ENCODE data around the gene MAGI2. TPM values are rescaled to one million over a fixed set of nuclear protein-coding genes. Genes with fewer than 3 reads are reported as not detected.

The MAGI2 gene
- total and polyA plus RNA-seq, 2 experiments from 2014 or later: 10.4 to 26.4 TPM

GRCh38 chr7:79455173-79455790 is 1.8 kb upstream of the MAGI2 start:
- Mint-ChIP-seq H3K36me3 (ENCODE audit: low read depth) (no peaks in the 10 kb centered on the region), H3K4me1 (peaks cover 7% of the 10 kb centered on the region), H3K9me3 (no peaks in the 10 kb centered on the region; the same call in 2 of the 3 replicates), H3K27me3 (ENCODE audit: insufficient read depth, low read depth, poor library complexity) (peaks cover 60% of the 10 kb centered on the region), H3K4me3 (no peak overlapping the region; the same call in 2 of the 3 replicates), H3K27ac (no peak overlapping the region)
- Histone ChIP-seq H3K27me3 (ENCODE audit: insufficient read depth) (peaks cover 80% of the 10 kb centered on the region), H3K4me3 (peak overlapping the region; percentile 79; the same call in 1 of the 2 replicates), H3K9me2 (ENCODE audit: insufficient read depth) (no peaks in the 10 kb centered on the region), H3F3A (replicated peaks; ENCODE audit: low read depth) (no peaks in the 10 kb centered on the region), H2AFZ (peak overlapping the region; percentile 82; the same call in 1 of the 2 replicates), H3K4me2 (peak overlapping the region; percentile 86; the same call in 1 of the 2 replicates), H3K4me1 (ENCODE audit: insufficient read depth) (peaks cover 7% of the 10 kb centered on the region; the same call in 1 of the 2 replicates), H4K20me1 (replicated peaks; ENCODE audit: insufficient read depth) (0 out of 2 replicates have a peak, but pooled peaks cover 3% of the 10 kb centered on the region), H3K36me3 (ENCODE audit: insufficient read depth) (no peaks in the 10 kb centered on the region), H3K79me2 (replicated peaks; ENCODE audit: insufficient read depth) (no peaks in the 10 kb centered on the region), H3K27ac (ENCODE audit: low read depth) (no peak overlapping the region)
- DNase-seq (ENCODE audit: low spot score) (no peak), ATAC-seq (no peak)
- TF ChIP-seq ZNF462 (CRISPR knock-in tag; IDR thresholded peaks at IDR 0.05): no peak
- TF ChIP-seq REST (IDR thresholded peaks at IDR 0.05; ENCODE audit: unreplicated experiment): no peak
- no peak for TF ChIP-seq ETS1 (IDR thresholded peaks at IDR 0.05)
- TF ChIP-seq ZNF114 (CRISPR knock-in tag; IDR thresholded peaks at IDR 0.05): no peak
- TF ChIP-seq STAT1 (IDR thresholded peaks at IDR 0.05; ENCODE audit: unreplicated experiment): no peak
- TF ChIP-seq ZNF331 (CRISPR knock-in tag; IDR thresholded peaks at IDR 0.05; ENCODE audit: low read depth): no peak
- no peak for TF ChIP-seq NANOG (IDR thresholded peaks at IDR 0.05; ENCODE audit: borderline replicate concordance)
- no peak for TF ChIP-seq JUNB (IDR thresholded peaks at IDR 0.05; ENCODE audit: unreplicated experiment)
- no peak for TF ChIP-seq CTCF (conservative IDR thresholded peaks at IDR 0.05; ENCODE audit: low read depth in 2 of 2)
- TF ChIP-seq EZH2phosphoT487 (IDR thresholded peaks at IDR 0.05; ENCODE audit: unreplicated experiment): no peak
- TF ChIP-seq CREB1 (CRISPR knock-in tag; IDR thresholded peaks at IDR 0.05; ENCODE audit: low read depth): no peak
- TF ChIP-seq POLR2AphosphoS5 (IDR thresholded peaks at IDR 0.05; ENCODE audit: low read depth): no peak
- TF ChIP-seq EZH2 (IDR thresholded peaks at IDR 0.05; ENCODE audit: low read depth, unreplicated experiment): no peak
